Smooth muscle cell of the coronary artery (primary cell): ENCODE data around the gene PCDHGA4. TPM values are rescaled to one million over a fixed set of nuclear protein-coding genes. Genes with fewer than 3 reads are reported as not detected.

Source experiments
- total RNA-seq: library from RNA; depleted of rRNA; stranded (reverse); fragments of >200 nt; gene quantifications from 2 replicates; pipeline ENCODE4 v1.2.3, GENCODE V29; 2014; ENCODE audit warnings: low replicate concordance

Gene PCDHGA4
- 3.2 and 4.4 TPM in 2 replicates for total RNA-seq

GRCh38 chr5:141354900-141355469 lies at the start of gene PCDHGA4:
PCDHGA4 (plus strand) TSS chr5:141355021; CDS start chr5:141355108, 87 bp downstream.

GRCh38 chr5:141320225-141321169 lies 34.3 kb upstream of the PCDHGA4 start, which contains the start of gene TAF7:
TAF7 (minus strand) TSS chr5:141320784; CDS start chr5:141320044, 740 bp downstream.

GRCh38 chr5:141330299-141331080 lies 24.3 kb upstream of the PCDHGA4 start, which contains the start of gene PCDHGA1:
PCDHGA1 (plus strand) TSS chr5:141330514.

GRCh38 chr5:141338538-141339306 lies 16.1 kb upstream of the PCDHGA4 start, which contains the start of gene PCDHGA2:
PCDHGA2 (plus strand) TSS chr5:141338760.

GRCh38 chr5:141343242-141343952 lies 11.4 kb upstream of the PCDHGA4 start, which contains the start of gene PCDHGA3:
PCDHGA3 (plus strand) TSS chr5:141343829; CDS start chr5:141344034, 205 bp downstream.

GRCh38 chr5:141349917-141350619 lies 4.8 kb upstream of the PCDHGA4 start, which contains the start of gene PCDHGB1:
PCDHGB1 (plus strand) TSS chr5:141350099; CDS start chr5:141350261, 162 bp downstream.

GRCh38 chr5:141359790-141360426 lies 5.1 kb downstream of the PCDHGA4 start, which contains the start of gene PCDHGB2:
PCDHGB2 (plus strand) TSS chr5:141359994; CDS start chr5:141360136, 142 bp downstream.

GRCh38 chr5:141363952-141364660 lies 9.3 kb downstream of the PCDHGA4 start, which contains the start of gene PCDHGA5:
PCDHGA5 (plus strand) TSS chr5:141364162; CDS start chr5:141364331, 169 bp downstream.

GRCh38 chr5:141369994-141370848 lies 15.4 kb downstream of the PCDHGA4 start, which contains the start of gene PCDHGB3:
PCDHGB3 (plus strand) TSS chr5:141370242; CDS start chr5:141370395, 153 bp downstream.

GRCh38 chr5:141373673-141374317 lies 19.0 kb downstream of the PCDHGA4 start, which contains the start of gene PCDHGA6:
PCDHGA6 (plus strand) TSS chr5:141373891; CDS start chr5:141374084, 193 bp downstream.

GRCh38 chr5:141382469-141383294 lies 27.9 kb downstream of the PCDHGA4 start, which contains the start of gene PCDHGA7:
PCDHGA7 (plus strand) TSS chr5:141382742; CDS start chr5:141382900, 158 bp downstream.

GRCh38 chr5:141387557-141388311 lies 32.9 kb downstream of the PCDHGA4 start, which contains the start of gene PCDHGB4:
PCDHGB4 (plus strand) TSS chr5:141387698; CDS start chr5:141387885, 187 bp downstream.

GRCh38 chr5:141392429-141393198 lies 37.8 kb downstream of the PCDHGA4 start, which contains the start of gene PCDHGA8:
PCDHGA8 (plus strand) TSS chr5:141392633; CDS start chr5:141392814, 181 bp downstream.

